Activated CD8-positive, alpha-beta memory T cell treated with anti-CD3 and anti-CD28 coated beads, Interleukin-2, amount 50 U/mL, for 1 hour (primary cell): Measurements from ENCODE around the gene ECI2.
"Not testable (repeated sequence)": the region's sequence is repeated elsewhere in the genome, so short reads cannot be mapped to it uniquely, and the experiment has no call there.

Experiments used
- DNase-seq: peaks from one replicate; pipeline ENCODE4 v3.0.0-alpha.2; 2020; ENCODE audit errors: extremely low read depth

The ECI2 gene

GRCh38 chr6:4102687-4103244 lies 32.6 kb downstream of the ECI2 start:
- DNase-seq = no peak

GRCh38 chr6:4101298-4101697 lies 34.1 kb downstream of the ECI2 start:
- no peak for DNase-seq

GRCh38 chr6:4100655-4101054 lies 34.7 kb downstream of the ECI2 start:
- DNase-seq = no peak

- no peak for DNase-seq
Observed at GRCh38 chr6:4093288-4093687, 42.1 kb downstream of the ECI2 start.

- DNase-seq = no peak
Observed at GRCh38 chr6:4091941-4092340, 43.4 kb downstream of the ECI2 start.

- DNase-seq = not testable (repeated sequence)
Observed at GRCh38 chr6:4090043-4090442, 45.3 kb downstream of the ECI2 start.

GRCh38 chr6:4088704-4089103 lies 46.7 kb downstream of the ECI2 start:
- DNase-seq = no peak

- DNase-seq = no peak
Observed at GRCh38 chr6:4085332-4085700, 50.1 kb downstream of the ECI2 start.

GRCh38 chr6:4084444-4085331 lies 50.7 kb downstream of the ECI2 start:
- no peak for DNase-seq

- DNase-seq = no peak
Observed at GRCh38 chr6:4078691-4079471, 56.5 kb downstream of the ECI2 start, which contains the start of gene FAM217A. Gene FAM217A (minus strand): TSS chr6:4079137. CDS start chr6:4077414, 1,723 bp downstream.

- no peak for DNase-seq
Observed at GRCh38 chr6:4074478-4075235, 60.7 kb downstream of the ECI2 start.

- no peak for DNase-seq
Observed at GRCh38 chr6:4071330-4071729, 64.0 kb downstream of the ECI2 start.

GRCh38 chr6:4069199-4069598 lies 66.2 kb downstream of the ECI2 start:
- no peak for DNase-seq

- DNase-seq = no peak
Observed at GRCh38 chr6:4067673-4068072, 67.7 kb downstream of the ECI2 start.

GRCh38 chr6:4066029-4066755 lies 69.2 kb downstream of the ECI2 start:
- DNase-seq = no peak
